GM06990 (cell line): Measurements from ENCODE around the gene SRGAP2C.
"Not testable (repeated sequence)": the region's sequence is repeated elsewhere in the genome, so short reads cannot be mapped to it uniquely, and the experiment has no call there.

Source experiments
- DNase-seq: peaks from one replicate; pipeline ENCODE4 v3.0.0-alpha.2; 2011; ENCODE audit not compliant: insufficient read length; ENCODE audit errors: extremely low read depth
- H3K27me3 ChIP-seq: replicated peaks from 2 replicates; pipeline ENCODE4 v1.6.0; 2011; ENCODE audit warnings: low read length; ENCODE audit not compliant: control insufficient read depth, insufficient read depth
- H3K36me3 ChIP-seq: 2 replicates; pipeline ENCODE4 v1.5.1; 2011; ENCODE audit warnings: low read length; ENCODE audit not compliant: control insufficient read depth, insufficient read depth
- H3K4me3 ChIP-seq: replicated peaks from 2 replicates; pipeline ENCODE4 v1.5.1; 2011; ENCODE audit warnings: low read depth, mild to moderate bottlenecking, control low read depth, low read length

SRGAP2C gene

DNA sequence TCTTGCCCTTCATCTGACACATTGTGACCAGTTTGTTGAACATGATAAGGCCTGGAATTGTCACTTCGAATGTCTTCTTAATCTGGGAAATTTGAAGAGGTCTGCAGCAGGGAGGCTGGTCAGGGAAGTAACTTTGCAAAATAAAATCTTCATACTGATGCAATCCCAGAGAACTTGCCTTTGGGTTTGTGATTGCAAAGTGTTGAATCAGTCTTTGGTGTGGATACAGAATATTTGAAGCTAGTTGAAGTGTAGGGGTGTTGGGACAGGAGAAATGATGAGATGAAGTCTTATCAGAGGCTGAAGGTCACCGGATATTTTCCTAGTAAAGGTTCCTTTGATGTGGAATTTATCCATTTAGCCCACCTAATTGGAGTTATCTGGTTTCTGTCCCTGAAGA lies 42.1 kb downstream of the SRGAP2C start:
- not testable (repeated sequence) for H3K4me3 ChIP-seq, DNase-seq, H3K27me3 ChIP-seq, H3K36me3 ChIP-seq

DNA sequence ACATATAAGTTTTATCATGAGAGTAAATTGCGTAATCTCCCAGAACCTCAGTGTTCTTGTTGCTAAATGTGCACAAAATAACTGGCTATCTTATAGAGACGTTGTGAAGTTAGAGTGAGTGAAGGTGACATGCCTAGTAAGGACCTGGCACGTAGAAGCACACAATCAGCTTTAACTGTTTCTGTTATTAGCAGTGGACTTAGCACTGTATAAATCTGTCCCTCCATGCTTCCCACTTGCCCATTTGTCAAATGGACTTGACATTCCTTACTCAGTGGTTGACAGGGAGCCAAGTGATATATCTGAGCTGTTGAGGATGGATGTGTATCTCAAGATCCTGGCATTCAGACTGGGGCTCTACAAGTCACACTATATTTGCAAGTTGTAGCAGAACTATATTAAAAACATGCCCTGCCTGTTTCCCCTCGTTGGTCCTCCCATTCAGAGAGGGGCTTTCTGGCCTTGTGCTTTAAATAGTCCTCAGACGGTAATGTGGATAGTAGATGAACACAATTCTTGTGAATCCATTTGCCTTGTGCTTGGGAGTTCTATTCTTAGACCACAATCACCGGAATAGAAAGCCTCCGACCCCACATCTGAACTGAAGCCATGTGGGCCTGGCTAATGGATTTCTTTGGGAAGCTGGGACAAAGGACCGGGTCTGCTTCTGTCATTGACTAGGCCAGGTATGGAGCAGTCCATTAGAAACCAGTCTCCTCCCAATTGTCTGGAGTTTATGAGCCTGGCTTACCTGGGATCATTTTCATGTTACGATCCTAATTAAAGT lies 43.0 kb downstream of the SRGAP2C start:
- not testable (repeated sequence) for H3K36me3 ChIP-seq, H3K27me3 ChIP-seq, DNase-seq, H3K4me3 ChIP-seq

DNA sequence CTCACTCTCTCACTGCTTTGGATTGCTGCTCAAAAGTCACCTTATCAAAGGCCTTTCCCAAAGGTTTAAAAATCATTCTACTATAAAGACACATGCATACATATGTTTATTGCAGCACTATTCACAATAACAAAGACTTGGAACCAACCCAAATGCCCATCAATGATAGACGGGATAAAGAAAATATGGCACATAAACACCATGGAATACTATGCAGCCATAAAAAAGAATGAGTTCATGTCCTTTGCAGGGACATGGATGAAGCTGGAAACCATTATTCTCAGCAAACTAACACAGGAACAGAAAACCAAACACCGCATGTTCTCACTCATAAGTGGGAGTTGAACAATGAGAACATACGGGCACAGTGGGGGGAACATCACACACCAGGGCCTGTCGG lies 45.9 kb downstream of the SRGAP2C start:
- H3K27me3 ChIP-seq, H3K36me3 ChIP-seq, DNase-seq, H3K4me3 ChIP-seq: not testable (repeated sequence)

DNA sequence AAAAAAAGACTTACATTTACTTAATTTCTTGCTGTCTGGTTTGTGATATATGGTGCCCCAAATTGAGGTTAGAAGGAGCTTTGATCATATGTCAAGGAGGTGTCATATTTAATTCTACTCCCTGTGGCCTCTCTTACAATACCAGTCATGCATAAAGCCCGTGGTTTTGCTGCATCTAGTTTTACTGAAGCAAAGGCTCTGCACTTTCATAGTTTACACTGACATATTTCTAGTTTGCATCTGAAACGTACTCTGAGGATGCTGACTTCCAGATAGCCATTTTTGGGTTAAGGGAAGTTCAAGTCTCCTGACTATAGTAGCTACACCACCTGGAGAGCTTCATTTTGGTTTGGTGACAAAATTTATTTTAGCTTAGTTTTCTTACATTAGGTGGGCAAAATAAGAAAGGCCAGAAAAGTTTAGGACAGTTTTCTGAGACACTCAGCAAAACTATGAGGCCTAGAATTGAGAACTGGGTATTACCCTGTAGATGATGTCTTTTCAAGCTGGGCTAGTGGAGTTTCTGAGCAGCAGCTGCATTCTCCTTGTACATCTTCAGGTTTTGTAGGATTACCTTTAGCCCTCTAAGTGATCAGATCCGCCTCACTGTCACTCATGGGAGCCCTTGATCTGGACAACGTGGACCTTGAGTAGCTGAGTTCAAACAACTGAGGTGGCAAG lies 47.8 kb downstream of the SRGAP2C start:
- not testable (repeated sequence) for DNase-seq, H3K4me3 ChIP-seq, H3K27me3 ChIP-seq, H3K36me3 ChIP-seq

DNA sequence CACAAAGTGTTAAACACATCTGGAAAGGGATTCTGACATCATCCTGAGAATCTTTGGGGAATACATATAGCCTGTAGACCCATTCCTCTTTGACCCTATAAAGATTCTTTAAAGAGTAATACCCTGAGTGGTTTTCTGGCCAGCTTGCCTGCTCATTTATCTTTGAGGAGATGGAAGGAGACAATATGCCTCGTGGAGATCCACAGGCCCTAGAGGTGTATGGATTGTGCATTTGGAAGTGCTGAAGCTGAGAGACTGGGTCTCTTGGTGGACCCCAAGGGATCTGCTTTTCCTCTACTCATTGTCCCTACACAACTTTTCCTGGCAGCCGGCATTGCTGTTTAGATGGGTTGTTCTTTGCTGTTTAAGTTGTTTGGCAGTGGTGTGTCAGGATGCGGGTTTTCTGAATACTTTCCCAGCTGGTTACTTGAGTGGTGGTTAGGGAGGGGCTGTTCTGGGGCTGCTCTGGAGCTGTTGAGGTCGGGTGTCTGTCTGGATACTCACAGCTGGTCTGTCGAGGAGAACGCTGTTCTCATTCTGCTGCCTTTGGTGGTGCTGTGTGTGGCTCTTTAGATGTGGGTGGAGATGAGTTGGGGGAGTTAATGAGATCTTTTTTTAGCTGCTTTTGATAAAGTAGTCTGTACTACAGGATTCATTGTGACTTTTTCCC lies 49.5 kb downstream of the SRGAP2C start:
- DNase-seq, H3K27me3 ChIP-seq, H3K4me3 ChIP-seq, H3K36me3 ChIP-seq: not testable (repeated sequence)

DNA sequence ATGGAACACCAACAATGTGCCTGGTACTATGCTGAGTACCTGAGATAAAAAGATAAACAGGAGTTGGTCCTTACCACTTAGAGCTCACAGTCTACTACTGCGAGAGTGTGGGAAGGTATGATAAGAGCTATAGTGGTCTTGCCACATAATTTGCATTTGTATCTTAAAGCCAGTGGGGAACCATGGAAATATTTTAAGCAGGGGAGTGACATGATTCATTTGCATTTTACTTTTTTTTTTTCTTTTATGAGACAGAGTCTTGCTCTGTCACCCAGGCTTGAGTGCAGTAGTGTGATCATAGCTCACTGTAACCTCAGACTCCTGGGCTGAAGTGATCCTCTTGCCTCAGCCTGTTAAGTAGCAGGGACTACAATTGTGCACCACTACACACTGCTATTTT lies 53.6 kb downstream of the SRGAP2C start:
- H3K27me3 ChIP-seq, H3K36me3 ChIP-seq, H3K4me3 ChIP-seq, DNase-seq: not testable (repeated sequence)

DNA sequence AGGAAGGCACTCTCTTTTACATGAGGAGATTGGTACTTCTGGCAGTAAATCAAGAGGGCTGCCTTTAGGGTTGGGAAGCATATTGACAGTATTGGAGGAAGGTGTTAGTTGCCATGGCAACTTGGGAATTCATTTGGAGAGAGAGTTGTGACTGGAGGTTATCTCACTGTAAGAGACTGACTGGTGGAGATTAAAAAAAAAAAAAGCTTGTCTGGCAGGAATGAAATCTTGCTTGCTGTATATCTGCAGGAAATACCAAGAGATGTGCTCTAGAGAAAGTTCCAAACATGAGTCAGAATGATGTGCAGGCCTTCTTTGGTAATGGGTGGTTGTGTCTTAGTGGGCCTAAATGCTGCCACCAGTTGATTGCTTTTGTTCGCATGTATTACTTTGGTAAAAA lies 59.1 kb downstream of the SRGAP2C start:
- H3K27me3 ChIP-seq, H3K4me3 ChIP-seq, H3K36me3 ChIP-seq, DNase-seq: not testable (repeated sequence)

DNA sequence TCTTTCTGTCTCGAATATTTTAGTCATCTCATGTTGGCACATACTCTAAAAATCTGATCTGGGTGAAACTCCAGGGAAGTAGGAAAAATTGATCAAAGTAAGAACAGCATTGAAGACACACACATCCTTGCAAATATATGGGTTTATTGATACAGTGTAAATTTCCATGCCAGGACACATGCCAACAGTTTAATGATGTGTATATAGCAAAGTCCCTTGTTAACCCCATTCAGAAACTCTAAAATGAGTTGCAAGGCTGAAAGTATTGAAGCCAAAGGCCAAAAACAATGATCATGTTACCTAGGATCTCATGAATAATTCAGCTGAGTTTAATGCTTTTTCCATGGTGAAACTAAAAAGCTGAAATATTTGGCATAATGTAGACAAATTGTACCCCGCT lies 61.6 kb downstream of the SRGAP2C start:
- H3K4me3 ChIP-seq, DNase-seq, H3K27me3 ChIP-seq, H3K36me3 ChIP-seq: not testable (repeated sequence)

DNA sequence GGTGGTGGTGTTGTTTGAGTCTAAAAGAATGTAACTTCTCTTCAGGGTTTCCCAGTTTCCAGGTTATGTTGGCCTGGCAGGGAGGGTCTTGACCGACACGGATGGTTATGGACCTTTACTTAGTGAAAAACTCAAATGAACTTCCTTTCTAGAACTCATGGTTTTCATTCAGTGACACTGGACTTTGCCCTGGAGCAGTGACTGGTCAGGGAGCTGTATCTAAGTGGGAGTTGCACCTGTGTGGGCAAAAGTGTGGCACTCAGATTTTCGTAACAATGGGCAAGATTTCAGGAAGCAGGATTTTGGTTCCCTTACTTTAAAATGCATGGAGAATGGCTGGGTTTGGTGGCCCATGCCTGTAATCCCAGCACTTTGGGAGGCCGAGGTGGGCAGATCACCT lies 67.9 kb downstream of the SRGAP2C start:
- not testable (repeated sequence) for H3K4me3 ChIP-seq, DNase-seq, H3K27me3 ChIP-seq, H3K36me3 ChIP-seq

DNA sequence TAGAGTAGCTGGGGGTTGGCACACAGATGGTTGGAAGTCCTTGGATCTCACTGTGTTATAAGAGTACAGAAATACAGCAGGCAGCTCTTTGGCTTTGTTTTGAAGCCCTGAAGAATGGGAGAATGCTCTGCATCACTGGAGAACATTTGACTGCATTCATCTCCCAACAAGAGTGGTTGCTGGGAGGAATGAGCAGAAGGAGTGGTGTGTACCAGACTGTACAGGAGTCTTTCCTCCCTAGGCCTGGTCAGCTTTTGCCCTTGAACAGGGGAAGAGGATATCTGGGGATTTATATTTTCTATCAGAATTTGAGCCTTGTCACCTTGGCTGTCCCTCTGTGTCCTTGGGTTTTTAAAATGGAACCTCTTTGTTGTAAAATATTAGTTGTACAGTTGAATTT lies 69.8 kb downstream of the SRGAP2C start:
- H3K4me3 ChIP-seq, H3K36me3 ChIP-seq, DNase-seq, H3K27me3 ChIP-seq: not testable (repeated sequence)

DNA sequence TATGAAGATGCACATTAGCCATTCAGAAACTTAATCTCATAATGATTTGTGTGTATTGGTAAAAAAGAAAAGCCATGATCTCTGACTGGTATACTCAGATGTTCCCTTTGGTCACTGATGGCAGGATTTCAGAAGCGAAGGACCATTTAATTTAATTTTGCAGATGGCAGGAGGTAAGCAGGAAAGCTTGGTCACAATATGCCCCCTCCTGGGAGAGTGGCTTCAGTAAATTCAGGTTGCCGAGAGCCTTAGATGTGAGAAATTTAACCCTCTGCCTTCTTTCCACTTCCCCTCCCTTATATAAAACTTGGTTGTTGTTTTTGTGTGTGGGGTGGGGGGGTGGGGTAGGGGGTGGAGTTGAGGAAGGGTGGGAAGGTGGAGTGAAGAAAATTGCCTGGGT lies 72.9 kb downstream of the SRGAP2C start:
- not testable (repeated sequence) for H3K4me3 ChIP-seq, H3K27me3 ChIP-seq, H3K36me3 ChIP-seq, DNase-seq

DNA sequence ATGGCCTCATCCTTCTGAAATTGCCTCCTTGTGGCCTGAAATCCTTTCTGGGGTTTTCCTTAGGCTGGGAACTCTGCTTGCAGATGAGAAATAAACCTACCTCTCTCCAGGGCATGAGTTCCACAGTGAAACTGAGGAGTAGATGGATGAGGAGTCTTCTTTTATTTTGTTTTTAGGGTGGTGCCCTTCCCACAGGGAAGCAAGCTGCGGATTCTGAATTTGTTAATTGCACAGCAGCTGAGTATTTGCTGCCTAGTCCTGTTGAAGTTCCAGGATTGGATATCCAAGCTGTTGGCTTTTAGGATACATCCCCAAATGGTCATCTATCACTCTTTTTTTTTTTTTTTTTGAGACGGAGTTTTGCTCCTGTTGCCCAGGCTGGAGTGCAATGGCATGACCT lies 73.4 kb downstream of the SRGAP2C start:
- H3K36me3 ChIP-seq, H3K4me3 ChIP-seq, H3K27me3 ChIP-seq, DNase-seq: not testable (repeated sequence)

DNA sequence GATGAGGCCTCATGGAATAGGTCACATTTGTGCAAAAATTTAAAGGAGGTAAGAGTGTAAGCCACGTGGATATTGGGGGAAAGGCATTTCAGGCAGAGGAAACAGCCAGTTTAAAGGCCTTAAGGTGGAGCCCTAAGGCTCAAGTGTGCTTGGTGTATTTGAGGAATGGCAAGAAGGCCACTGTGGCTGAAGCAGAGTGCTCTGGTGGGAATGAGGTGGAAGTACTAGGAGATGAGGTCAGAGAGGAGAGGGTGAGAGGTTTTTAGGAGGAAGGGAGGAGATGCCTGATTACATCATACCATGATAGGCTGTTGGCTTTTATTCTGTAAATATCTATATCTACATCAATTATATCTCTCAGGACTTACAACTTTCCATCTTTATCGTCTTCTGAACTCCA lies 75.4 kb downstream of the SRGAP2C start:
- H3K36me3 ChIP-seq, H3K27me3 ChIP-seq, DNase-seq, H3K4me3 ChIP-seq: not testable (repeated sequence)

DNA sequence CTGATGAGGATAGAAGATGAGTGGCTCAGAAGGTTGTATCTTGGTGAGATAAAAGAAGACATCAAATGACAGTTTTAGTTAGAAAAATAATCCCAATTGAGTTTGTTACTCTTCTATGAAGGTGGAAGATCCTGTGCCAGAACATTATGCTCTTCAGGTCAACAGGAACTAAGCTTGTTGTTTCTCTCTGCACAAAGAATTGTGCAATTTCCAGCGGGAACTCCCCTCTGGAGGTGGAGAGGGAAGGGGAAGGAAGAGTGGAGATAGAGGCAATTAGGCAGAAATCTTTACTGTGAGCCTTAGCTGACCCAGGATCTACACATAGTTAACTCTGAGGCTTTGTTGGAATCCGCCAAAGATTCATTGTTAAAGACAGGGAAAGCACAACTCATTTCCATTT lies 77.4 kb downstream of the SRGAP2C start:
- not testable (repeated sequence) for DNase-seq, H3K27me3 ChIP-seq, H3K4me3 ChIP-seq, H3K36me3 ChIP-seq
